ENCODE data around the gene IRAK1.

GRCh38 chrX:153981771-153982533, 37.8 kb downstream of the IRAK1 start:
- TF ChIP-seq CTCF (IDR thresholded peaks at IDR 0.05; ENCODE audit: extremely low read depth in 1 of 2, insufficient read depth in 1 of 2, low read depth in 1 of 2, low read length in 2 of 2) (no peak), EZH2 (IDR thresholded peaks at IDR 0.05; ENCODE audit: borderline replicate concordance, low read depth, low read length, severe bottlenecking) (no peak)

Data from endothelial cell of umbilical vein (primary cell).